SK-N-SH treated with all-trans-retinoic acid at 6 μM for 48 hours (cell line): ENCODE results near the gene KREMEN2.

Experiments used
- ATAC-seq: fragments of 200-7000 bp; cut with Tn5 transposase; 3 replicates; pipeline ENCODE4 v1.9.1; 2020; ENCODE audit warnings: mild to moderate bottlenecking, moderate library complexity
- ARNTL ChIP-seq: fragments of 450-650 bp; formaldehyde crosslinking; IDR thresholded peaks from 2 replicates; pipeline ENCODE4 v1.5.0; 2020; ENCODE audit warnings: low read depth, mild to moderate bottlenecking, moderate library complexity, borderline replicate concordance
- BACH2 ChIP-seq: fragments of 250-450 bp; sonication (Bioruptor Pico); IDR thresholded peaks from 2 replicates; pipeline ENCODE4 v1.9.0; 2021; ENCODE audit warnings: mild to moderate bottlenecking, borderline replicate concordance
- CSDC2 ChIP-seq: fragments of 250-450 bp; sonication (Bioruptor Pico); IDR thresholded peaks from 2 replicates; pipeline ENCODE4 v1.5.0; 2020; ENCODE audit warnings: mild to moderate bottlenecking, moderate library complexity
- ESRRG ChIP-seq: fragments of 250-450 bp; sonication (Bioruptor Pico); IDR thresholded peaks from 2 replicates; pipeline ENCODE4 v1.6.1; 2021; ENCODE audit warnings: mild to moderate bottlenecking
- GLIS3 ChIP-seq: fragments of 250-450 bp; sonication (Bioruptor Pico); IDR thresholded peaks from 2 replicates; pipeline ENCODE4 v1.5.0; 2020; ENCODE audit warnings: mild to moderate bottlenecking, moderate library complexity
- ISL1 ChIP-seq: fragments of 250-450 bp; sonication (Bioruptor Pico); IDR thresholded peaks from 2 replicates; pipeline ENCODE4 v2.1.2; 2022; ENCODE audit warnings: mild to moderate bottlenecking, moderate library complexity
- OSR1 ChIP-seq: fragments of 250-450 bp; sonication (Bioruptor Pico); IDR thresholded peaks from 2 replicates; pipeline ENCODE4 v1.8.0; 2022; ENCODE audit warnings: moderate library complexity, mild to moderate bottlenecking, inconsistent platforms
- PPARA ChIP-seq: fragments of 250-450 bp; sonication (Bioruptor Pico); IDR thresholded peaks from 2 replicates; pipeline ENCODE4 v1.5.0; 2020; ENCODE audit warnings: mild to moderate bottlenecking, borderline replicate concordance
- RARB ChIP-seq: fragments of 250-450 bp; sonication (Bioruptor Pico); IDR thresholded peaks from 2 replicates; pipeline ENCODE4 v1.8.0; 2021; ENCODE audit warnings: mild to moderate bottlenecking, moderate library complexity
- SNAI2 ChIP-seq: fragments of 250-450 bp; sonication (Bioruptor Pico); IDR thresholded peaks from 2 replicates; pipeline ENCODE4 v1.5.0; 2020; ENCODE audit warnings: mild to moderate bottlenecking, moderate library complexity
- TCF4 ChIP-seq: fragments of 250-450 bp; sonication (Bioruptor Pico); IDR thresholded peaks from 2 replicates; pipeline ENCODE4 v1.8.0; 2021; ENCODE audit warnings: mild to moderate bottlenecking, moderate library complexity, borderline replicate concordance
- TOX ChIP-seq: fragments of 250-450 bp; sonication (Bioruptor Pico); IDR thresholded peaks from 2 replicates; pipeline ENCODE4 v1.8.0; 2021; ENCODE audit warnings: mild to moderate bottlenecking, moderate library complexity, borderline replicate concordance
- ZC3H10 ChIP-seq: fragments of 250-450 bp; sonication (Bioruptor Pico); IDR thresholded peaks from 2 replicates; pipeline ENCODE4 v1.5.1; 2021; ENCODE audit warnings: mild to moderate bottlenecking, moderate library complexity
- ZFP3 ChIP-seq: fragments of 250-450 bp; sonication (Bioruptor Pico); IDR thresholded peaks from 2 replicates; pipeline ENCODE4 v1.5.0; 2020; ENCODE audit warnings: mild to moderate bottlenecking, moderate library complexity
- ZFP30 ChIP-seq: fragments of 450-650 bp; formaldehyde crosslinking; IDR thresholded peaks from 2 replicates; pipeline ENCODE4 v1.5.0; 2022; ENCODE audit warnings: mild to moderate bottlenecking, moderate library complexity
- ZNF565 ChIP-seq: fragments of 450-650 bp; formaldehyde crosslinking; conservative IDR thresholded peaks from 2 replicates; pipeline ENCODE4 v1.5.0; 2020; ENCODE audit warnings: low read depth, mild to moderate bottlenecking, moderate library complexity
- ZNF70 ChIP-seq: fragments of 450-650 bp; formaldehyde crosslinking; IDR thresholded peaks from 2 replicates; pipeline ENCODE4 v1.5.0; 2020; ENCODE audit warnings: mild to moderate bottlenecking, moderate library complexity
- TF ChIP-seq, protein P1 (sequence below): fragments of 250-450 bp; sonication (Bioruptor Pico); IDR thresholded peaks from 2 replicates; pipeline ENCODE4 v1.8.0; 2020; ENCODE audit warnings: mild to moderate bottlenecking, moderate library complexity, borderline replicate concordance
- TF ChIP-seq, protein P2 (sequence below): fragments of 250-450 bp; sonication (Bioruptor Pico); IDR thresholded peaks from 2 replicates; pipeline ENCODE4 v1.5.1; 2020; ENCODE audit warnings: low read depth, mild to moderate bottlenecking, moderate library complexity
- TF ChIP-seq, protein P3 (sequence below): fragments of 250-450 bp; sonication (Bioruptor Pico); IDR thresholded peaks from 2 replicates; pipeline ENCODE4 v1.5.0; 2020; ENCODE audit warnings: mild to moderate bottlenecking, moderate library complexity
- TF ChIP-seq, protein P4 (sequence below): fragments of 250-450 bp; sonication (Bioruptor Pico); IDR thresholded peaks from 2 replicates; pipeline ENCODE4 v1.5.1; 2021; ENCODE audit warnings: mild to moderate bottlenecking, moderate library complexity

Gene KREMEN2

GRCh38 chr16:2986623-2987188, 22.6 kb downstream of the KREMEN2 start (continued):
- TF ChIP-seq, protein P1, sequence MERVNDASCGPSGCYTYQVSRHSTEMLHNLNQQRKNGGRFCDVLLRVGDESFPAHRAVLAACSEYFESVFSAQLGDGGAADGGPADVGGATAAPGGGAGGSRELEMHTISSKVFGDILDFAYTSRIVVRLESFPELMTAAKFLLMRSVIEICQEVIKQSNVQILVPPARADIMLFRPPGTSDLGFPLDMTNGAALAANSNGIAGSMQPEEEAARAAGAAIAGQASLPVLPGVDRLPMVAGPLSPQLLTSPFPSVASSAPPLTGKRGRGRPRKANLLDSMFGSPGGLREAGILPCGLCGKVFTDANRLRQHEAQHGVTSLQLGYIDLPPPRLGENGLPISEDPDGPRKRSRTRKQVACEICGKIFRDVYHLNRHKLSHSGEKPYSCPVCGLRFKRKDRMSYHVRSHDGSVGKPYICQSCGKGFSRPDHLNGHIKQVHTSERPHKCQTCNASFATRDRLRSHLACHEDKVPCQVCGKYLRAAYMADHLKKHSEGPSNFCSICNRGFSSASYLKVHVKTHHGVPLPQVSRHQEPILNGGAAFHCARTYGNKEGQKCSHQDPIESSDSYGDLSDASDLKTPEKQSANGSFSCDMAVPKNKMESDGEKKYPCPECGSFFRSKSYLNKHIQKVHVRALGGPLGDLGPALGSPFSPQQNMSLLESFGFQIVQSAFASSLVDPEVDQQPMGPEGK (CRISPR knock-in tag) = no peak
- TF ChIP-seq TOX (no peak), ARNTL (CRISPR knock-in tag) (no peak)

DNA sequence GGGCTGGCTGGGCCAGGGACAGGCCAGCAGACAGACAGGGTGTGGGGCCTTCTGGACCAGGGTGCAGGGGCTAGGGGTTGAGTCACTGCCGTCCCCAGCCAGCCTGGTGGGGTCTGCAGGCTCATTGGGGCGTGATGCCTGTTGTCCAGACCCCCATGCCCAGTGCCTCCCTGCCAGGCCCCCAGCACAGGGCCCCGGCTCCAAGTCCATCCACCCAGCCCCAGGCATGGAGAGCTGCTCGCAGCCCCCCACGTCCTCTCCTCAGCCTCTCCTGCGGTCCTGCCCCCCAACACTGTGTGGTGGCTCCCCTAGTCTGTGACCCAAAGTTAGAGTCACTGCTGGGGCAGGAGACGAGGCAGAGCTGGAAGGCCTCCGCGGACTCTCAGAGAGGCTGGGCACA, 23.2 kb downstream of the KREMEN2 start:
- ATAC-seq = no peak
- no peak for TF ChIP-seq TCF4 (CRISPR knock-in tag)
- TF ChIP-seq ZC3H10 = no peak
- no peak for TF ChIP-seq ARNTL (CRISPR knock-in tag)
- no peak for TF ChIP-seq ZNF70 (CRISPR knock-in tag)
- TF ChIP-seq, all 23 proteins: peak for 0

DNA sequence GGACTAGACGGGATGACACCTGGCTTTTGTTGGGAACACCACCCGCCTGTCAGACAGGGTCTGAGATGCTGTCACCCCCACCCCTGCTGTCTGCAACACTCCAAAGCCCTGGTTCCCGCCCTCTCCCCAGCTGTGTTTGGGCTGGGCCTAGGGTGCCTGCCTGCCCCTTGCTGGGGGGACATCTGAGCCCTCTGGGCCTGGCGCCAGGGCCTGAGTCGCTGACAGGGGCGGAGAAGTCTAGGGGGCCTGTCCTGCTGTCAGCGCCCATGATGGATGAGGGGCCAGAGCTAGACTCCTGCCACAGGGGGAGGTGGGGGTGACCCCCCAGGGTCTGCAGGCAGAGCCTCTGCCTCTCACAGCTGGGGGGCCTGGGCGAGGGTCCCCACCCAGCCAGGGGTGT, 23.8 kb downstream of the KREMEN2 start:
- TF ChIP-seq ARNTL (CRISPR knock-in tag) (no peak), BACH2 (CRISPR knock-in tag) (no peak), ESRRG (CRISPR knock-in tag) (no peak), CSDC2 (CRISPR knock-in tag) (no peak), ZFP3 (CRISPR knock-in tag) (no peak), ZNF70 (CRISPR knock-in tag) (no peak), TOX (no peak), PPARA (CRISPR knock-in tag) (no peak), SNAI2 (CRISPR knock-in tag) (no peak), ZNF565 (CRISPR knock-in tag) (no peak), ZFP30 (CRISPR knock-in tag) (no peak), ISL1 (no peak), ZC3H10 (no peak), GLIS3 (CRISPR knock-in tag) (no peak), OSR1 (CRISPR knock-in tag) (no peak), RARB (CRISPR knock-in tag) (no peak)
- TF ChIP-seq, protein P1 (CRISPR knock-in tag) = no peak
- TF ChIP-seq, protein P2, sequence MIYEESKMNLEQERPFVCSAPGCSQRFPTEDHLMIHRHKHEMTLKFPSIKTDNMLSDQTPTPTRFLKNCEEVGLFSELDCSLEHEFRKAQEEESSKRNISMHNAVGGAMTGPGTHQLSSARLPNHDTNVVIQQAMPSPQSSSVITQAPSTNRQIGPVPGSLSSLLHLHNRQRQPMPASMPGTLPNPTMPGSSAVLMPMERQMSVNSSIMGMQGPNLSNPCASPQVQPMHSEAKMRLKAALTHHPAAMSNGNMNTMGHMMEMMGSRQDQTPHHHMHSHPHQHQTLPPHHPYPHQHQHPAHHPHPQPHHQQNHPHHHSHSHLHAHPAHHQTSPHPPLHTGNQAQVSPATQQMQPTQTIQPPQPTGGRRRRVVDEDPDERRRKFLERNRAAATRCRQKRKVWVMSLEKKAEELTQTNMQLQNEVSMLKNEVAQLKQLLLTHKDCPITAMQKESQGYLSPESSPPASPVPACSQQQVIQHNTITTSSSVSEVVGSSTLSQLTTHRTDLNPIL = no peak
- TF ChIP-seq, protein P3, sequence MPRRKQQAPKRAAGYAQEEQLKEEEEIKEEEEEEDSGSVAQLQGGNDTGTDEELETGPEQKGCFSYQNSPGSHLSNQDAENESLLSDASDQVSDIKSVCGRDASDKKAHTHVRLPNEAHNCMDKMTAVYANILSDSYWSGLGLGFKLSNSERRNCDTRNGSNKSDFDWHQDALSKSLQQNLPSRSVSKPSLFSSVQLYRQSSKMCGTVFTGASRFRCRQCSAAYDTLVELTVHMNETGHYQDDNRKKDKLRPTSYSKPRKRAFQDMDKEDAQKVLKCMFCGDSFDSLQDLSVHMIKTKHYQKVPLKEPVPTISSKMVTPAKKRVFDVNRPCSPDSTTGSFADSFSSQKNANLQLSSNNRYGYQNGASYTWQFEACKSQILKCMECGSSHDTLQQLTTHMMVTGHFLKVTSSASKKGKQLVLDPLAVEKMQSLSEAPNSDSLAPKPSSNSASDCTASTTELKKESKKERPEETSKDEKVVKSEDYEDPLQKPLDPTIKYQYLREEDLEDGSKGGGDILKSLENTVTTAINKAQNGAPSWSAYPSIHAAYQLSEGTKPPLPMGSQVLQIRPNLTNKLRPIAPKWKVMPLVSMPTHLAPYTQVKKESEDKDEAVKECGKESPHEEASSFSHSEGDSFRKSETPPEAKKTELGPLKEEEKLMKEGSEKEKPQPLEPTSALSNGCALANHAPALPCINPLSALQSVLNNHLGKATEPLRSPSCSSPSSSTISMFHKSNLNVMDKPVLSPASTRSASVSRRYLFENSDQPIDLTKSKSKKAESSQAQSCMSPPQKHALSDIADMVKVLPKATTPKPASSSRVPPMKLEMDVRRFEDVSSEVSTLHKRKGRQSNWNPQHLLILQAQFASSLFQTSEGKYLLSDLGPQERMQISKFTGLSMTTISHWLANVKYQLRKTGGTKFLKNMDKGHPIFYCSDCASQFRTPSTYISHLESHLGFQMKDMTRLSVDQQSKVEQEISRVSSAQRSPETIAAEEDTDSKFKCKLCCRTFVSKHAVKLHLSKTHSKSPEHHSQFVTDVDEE (CRISPR knock-in tag) = no peak
- TF ChIP-seq, protein P4, sequence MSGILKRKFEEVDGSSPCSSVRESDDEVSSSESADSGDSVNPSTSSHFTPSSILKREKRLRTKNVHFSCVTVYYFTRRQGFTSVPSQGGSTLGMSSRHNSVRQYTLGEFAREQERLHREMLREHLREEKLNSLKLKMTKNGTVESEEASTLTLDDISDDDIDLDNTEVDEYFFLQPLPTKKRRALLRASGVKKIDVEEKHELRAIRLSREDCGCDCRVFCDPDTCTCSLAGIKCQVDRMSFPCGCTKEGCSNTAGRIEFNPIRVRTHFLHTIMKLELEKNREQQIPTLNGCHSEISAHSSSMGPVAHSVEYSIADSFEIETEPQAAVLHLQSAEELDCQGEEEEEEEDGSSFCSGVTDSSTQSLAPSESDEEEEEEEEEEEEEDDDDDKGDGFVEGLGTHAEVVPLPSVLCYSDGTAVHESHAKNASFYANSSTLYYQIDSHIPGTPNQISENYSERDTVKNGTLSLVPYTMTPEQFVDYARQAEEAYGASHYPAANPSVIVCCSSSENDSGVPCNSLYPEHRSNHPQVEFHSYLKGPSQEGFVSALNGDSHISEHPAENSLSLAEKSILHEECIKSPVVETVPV (CRISPR knock-in tag) = no peak
- no peak for ATAC-seq
